Femur (tissue), 1 donor: ENCODE results near the gene MKKS.
"Not testable (repeated sequence)": the region's sequence is repeated elsewhere in the genome, so short reads cannot be mapped to it uniquely, and the experiment has no call there.

Experiments used
- DNase-seq: peaks from one replicate; pipeline ENCODE4 v3.0.0-alpha.2; 2017

The MKKS gene

GRCh38 chr20:10411673-10412072 is 22.3 kb downstream of the MKKS start:
- DNase-seq = no peak

GRCh38 chr20:10408108-10408813 is 25.8 kb downstream of the MKKS start:
- no peak for DNase-seq

- no peak for DNase-seq
These were observed 29.0 kb downstream of the MKKS start for GRCh38 chr20:10404959-10405530.

- no peak for DNase-seq
These were observed 29.9 kb downstream of the MKKS start for GRCh38 chr20:10404023-10404628.

GRCh38 chr20:10402938-10403608 is 30.9 kb downstream of the MKKS start:
- no peak for DNase-seq

GRCh38 chr20:10398834-10399369 is 35.1 kb downstream of the MKKS start:
- no peak for DNase-seq

- not testable (repeated sequence) for DNase-seq
These were observed 39.3 kb downstream of the MKKS start for GRCh38 chr20:10394752-10395151.

GRCh38 chr20:10390709-10391108 is 43.3 kb downstream of the MKKS start:
- DNase-seq = no peak

GRCh38 chr20:10388597-10388996 is 45.4 kb downstream of the MKKS start:
- DNase-seq = no peak

GRCh38 chr20:10387686-10388085 is 46.3 kb downstream of the MKKS start:
- no peak for DNase-seq

GRCh38 chr20:10385850-10386544 is 48.0 kb downstream of the MKKS start:
- DNase-seq = no peak

GRCh38 chr20:10381477-10381876 is 52.5 kb downstream of the MKKS start:
- no peak for DNase-seq

- no peak for DNase-seq
These were observed 54.3 kb downstream of the MKKS start for GRCh38 chr20:10379761-10380160.

GRCh38 chr20:10376270-10377075 is 57.5 kb downstream of the MKKS start:
- no peak for DNase-seq

- DNase-seq = no peak
These were observed 58.8 kb downstream of the MKKS start for GRCh38 chr20:10375191-10375590.

GRCh38 chr20:10374036-10374435 is 60.0 kb downstream of the MKKS start:
- no peak for DNase-seq

GRCh38 chr20:10371467-10371866 is 62.6 kb downstream of the MKKS start:
- DNase-seq = no peak

- no peak for DNase-seq
These were observed 63.7 kb downstream of the MKKS start for GRCh38 chr20:10370091-10370887.

GRCh38 chr20:10369723-10370090 is 64.3 kb downstream of the MKKS start:
- no peak for DNase-seq

GRCh38 chr20:10368702-10369041 is 65.3 kb downstream of the MKKS start:
- no peak for DNase-seq

GRCh38 chr20:10367943-10368701 is 65.9 kb downstream of the MKKS start:
- DNase-seq = no peak
